Activated CD4-positive, alpha-beta memory T cell treated with anti-CD3 and anti-CD28 coated beads, Interleukin-2, amount 10 ng/mL, durations not matched to agents 7 days and 5 days (primary cell): ENCODE measurements around the gene RNF214. TPM values are rescaled to one million over a fixed set of nuclear protein-coding genes. Genes with fewer than 3 reads are reported as not detected.
A peak's percentile ranks its signal among the peaks of the same experiment; 100 is the strongest.
"Not testable (repeated sequence)": the region's sequence is repeated elsewhere in the genome, so short reads cannot be mapped to it uniquely, and the experiment has no call there.

Experiments
- CTCF ChIA-PET: fragments of 350-600 bp; sonication (Branson Sonifier 250); formaldehyde crosslinking; loops from one replicate; lab custom pipeline; 2021; ENCODE audit warnings: antibody characterized with exemption, inconsistent platforms; lab: Charles Lee
- POLR2A ChIA-PET: fragments of 350-600 bp; sonication (Branson Sonifier 250); formaldehyde crosslinking; loops from one replicate; lab custom pipeline; 2021; ENCODE audit warnings: antibody characterized with exemption; lab: Charles Lee
- DNase-seq: peaks from one replicate; pipeline ENCODE4 v3.0.0-alpha.2; 2020
- H3K27ac Mint-ChIP-seq: one replicate; pipeline ENCODE4 v1.8.0; 2021; ENCODE audit warnings: mild to moderate bottlenecking, mixed read lengths
- H3K27me3 Mint-ChIP-seq: one replicate; pipeline ENCODE4 v1.8.0; 2021; ENCODE audit warnings: mixed read lengths
- H3K36me3 Mint-ChIP-seq: one replicate; pipeline ENCODE4 v1.8.0; 2021; ENCODE audit warnings: low read depth, mixed read lengths
- H3K4me1 Mint-ChIP-seq: one replicate; pipeline ENCODE4 v1.8.0; 2021; ENCODE audit warnings: mixed read lengths
- H3K4me3 Mint-ChIP-seq: one replicate; pipeline ENCODE4 v1.8.0; 2021; ENCODE audit warnings: mild to moderate bottlenecking, mixed read lengths
- H3K9me3 Mint-ChIP-seq: one replicate; pipeline ENCODE4 v1.8.0; 2021; ENCODE audit warnings: mixed read lengths
- total RNA-seq, 2 experiments: library from RNA; stranded (reverse); gene quantifications; one replicate each; pipeline ENCODE4 v1.2.3, GENCODE V29; 2021

Gene RNF214
- total RNA-seq, 2 experiments from 2014 or later: 23.1 to 23.6 TPM

GRCh38 chr11:117209351-117210125, 22.9 kb upstream of the RNF214 start:
- H3K36me3 Mint-ChIP-seq: peaks cover 50% of the 10 kb centered on the region
- H3K4me3 Mint-ChIP-seq, H3K27me3 Mint-ChIP-seq, H3K4me1 Mint-ChIP-seq, POLR2A ChIA-PET, DNase-seq, H3K9me3 Mint-ChIP-seq, H3K27ac Mint-ChIP-seq: not testable (repeated sequence)
- CTCF ChIA-PET: interaction anchor here (1.2 kb wide), 1 partner anchor 21 kb away, joined by 3 read pairs; no protein-coding TSS in a partner anchor

DNA sequence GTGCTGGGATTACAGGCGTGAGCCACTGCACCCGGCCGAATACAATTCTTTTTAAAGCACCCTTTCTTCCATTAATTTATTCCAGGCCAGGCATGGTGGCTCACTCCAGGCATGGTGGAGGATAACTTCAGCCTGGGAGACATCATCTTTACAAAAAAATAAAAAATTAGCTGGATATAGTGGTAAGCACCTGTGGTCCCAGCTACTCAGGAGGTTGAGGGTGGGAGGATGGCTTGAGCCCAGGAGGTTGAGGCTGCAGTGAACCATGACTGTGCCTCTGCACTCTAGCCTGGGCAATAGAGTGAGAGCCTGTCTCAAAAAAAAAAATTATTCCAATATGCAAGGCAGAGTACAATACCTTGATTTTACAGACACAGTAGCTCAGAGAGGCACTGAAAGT, 21.9 kb upstream of the RNF214 start:
- H3K27ac Mint-ChIP-seq: no peak overlapping the region
- ChIA-PET CTCF (interaction anchor here (1.1 to 2.6 kb wide), 3 partner anchors 11 to 20 kb away, joined by 3 to 17 read pairs (median 4); no protein-coding TSS in a partner anchor), POLR2A (interaction anchor here (1.2 to 1.7 kb wide), 2 partner anchors 9 to 10 kb away, joined by 3 to 7 read pairs; no protein-coding TSS in a partner anchor)
- H3K4me3 Mint-ChIP-seq: no peak overlapping the region
- no peak for DNase-seq
- peaks cover 43% of the 10 kb centered on the region for H3K36me3 Mint-ChIP-seq
- H3K4me1 Mint-ChIP-seq: peaks cover 1% of the 10 kb centered on the region
- no peaks in the 10 kb centered on the region for H3K9me3 Mint-ChIP-seq
- H3K27me3 Mint-ChIP-seq: no peaks in the 10 kb centered on the region

GRCh38 chr11:117212697-117213355, 19.6 kb upstream of the RNF214 start:
- Mint-ChIP-seq H3K27ac (no peak overlapping the region), H3K27me3 (no peaks in the 10 kb centered on the region), H3K9me3 (no peaks in the 10 kb centered on the region), H3K4me3 (no peak overlapping the region), H3K4me1 (peaks cover 4% of the 10 kb centered on the region), H3K36me3 (peaks cover 58% of the 10 kb centered on the region)
- DNase-seq: no peak
- ChIA-PET POLR2A (interaction anchor here (1.0 to 1.3 kb wide), 2 partner anchors 9 to 10 kb away, joined by 4 to 5 read pairs; no protein-coding TSS in a partner anchor), CTCF (interaction anchor here (1.8 to 2.6 kb wide), 2 partner anchors 14 to 32 kb away, joined by 4 to 17 read pairs; no protein-coding TSS in a partner anchor)

DNA sequence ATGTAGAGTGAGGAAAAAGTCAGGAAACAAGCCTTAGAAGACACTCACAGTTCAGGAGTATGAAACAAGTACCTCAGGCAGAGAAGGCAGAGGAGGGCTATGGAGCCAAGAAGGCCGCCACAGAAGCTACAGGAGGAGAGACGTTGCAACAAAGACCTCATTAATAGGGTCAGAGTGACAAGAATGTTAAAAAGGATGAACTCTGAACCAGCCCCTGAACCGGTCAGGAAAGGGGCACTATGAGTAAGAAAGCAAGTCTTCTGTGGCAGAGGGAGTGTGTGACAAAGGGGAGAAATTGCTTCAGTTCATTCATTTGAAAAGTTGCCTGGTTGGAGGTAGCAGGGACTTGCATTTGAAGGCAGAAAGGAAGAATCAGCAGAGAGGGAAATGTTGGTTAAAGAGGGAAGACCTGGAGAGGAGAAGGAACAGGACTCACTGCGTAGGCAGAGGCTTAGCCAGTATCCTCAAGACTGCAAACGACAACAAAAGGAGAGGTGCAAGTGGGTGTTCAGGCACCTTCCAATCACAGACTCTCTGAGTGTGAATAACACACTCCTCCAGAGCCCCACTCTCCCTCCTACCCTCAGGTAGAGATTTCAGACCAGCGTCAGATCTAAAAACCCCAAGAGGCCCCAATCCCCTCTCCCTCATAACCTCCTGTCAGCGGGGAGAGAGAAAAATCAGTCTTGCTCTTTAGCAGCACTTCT, 17.9 kb upstream of the RNF214 start:
- CTCF ChIA-PET: interaction anchor here (1.0 kb wide), 1 partner anchor 12 kb away, joined by 3 read pairs; no protein-coding TSS in a partner anchor
- no peaks in the 10 kb centered on the region for H3K27me3 Mint-ChIP-seq
- POLR2A ChIA-PET: no interaction called here
- no peaks in the 10 kb centered on the region for H3K9me3 Mint-ChIP-seq
- H3K4me3 Mint-ChIP-seq: no peak overlapping the region
- H3K36me3 Mint-ChIP-seq: peaks cover 73% of the 10 kb centered on the region
- H3K4me1 Mint-ChIP-seq: peaks cover 4% of the 10 kb centered on the region
- no peak for DNase-seq
- no peak overlapping the region for H3K27ac Mint-ChIP-seq

GRCh38 chr11:117217141-117218084, 15.1 kb upstream of the RNF214 start:
- Mint-ChIP-seq H3K27ac (no peak overlapping the region), H3K4me3 (no peak overlapping the region), H3K27me3 (no peaks in the 10 kb centered on the region), H3K4me1 (peaks cover 6% of the 10 kb centered on the region), H3K9me3 (no peaks in the 10 kb centered on the region), H3K36me3 (peaks cover 80% of the 10 kb centered on the region)
- POLR2A ChIA-PET: interaction anchor here (1.0 to 1.5 kb wide), 2 partner anchors 10 to 38 kb away, joined by 3 to 6 read pairs; partner anchors contain the start of gene SIDT2
- no peak for DNase-seq
- CTCF ChIA-PET: interaction anchor here (1.0 kb wide), 1 partner anchor 9 kb away, joined by 4 read pairs; no protein-coding TSS in a partner anchor

GRCh38 chr11:117218133-117218915, 14.1 kb upstream of the RNF214 start:
- H3K27ac Mint-ChIP-seq: no peak overlapping the region
- H3K27me3 Mint-ChIP-seq: no peaks in the 10 kb centered on the region
- peaks cover 80% of the 10 kb centered on the region for H3K36me3 Mint-ChIP-seq
- no peak for DNase-seq
- H3K9me3 Mint-ChIP-seq: no peaks in the 10 kb centered on the region
- H3K4me3 Mint-ChIP-seq: no peak overlapping the region
- CTCF ChIA-PET: no interaction called here
- POLR2A ChIA-PET: interaction anchor here (1.0 to 5.2 kb wide), 2 partner anchors 9 to 13 kb away, joined by 3 to 25 read pairs; partner anchors contain the start of genes PCSK7 and RNF214
- peaks cover 6% of the 10 kb centered on the region for H3K4me1 Mint-ChIP-seq

GRCh38 chr11:117219001-117219400, 13.5 kb upstream of the RNF214 start:
- no peaks in the 10 kb centered on the region for H3K9me3 Mint-ChIP-seq
- CTCF ChIA-PET: no interaction called here
- H3K27ac Mint-ChIP-seq: no peak overlapping the region
- H3K4me3 Mint-ChIP-seq: no peak overlapping the region
- H3K36me3 Mint-ChIP-seq: peaks cover 81% of the 10 kb centered on the region
- POLR2A ChIA-PET: interaction anchor here (5.2 kb wide), 1 partner anchor 12 kb away, joined by 25 read pairs; the partner anchor contains the start of genes PCSK7 and RNF214
- no peaks in the 10 kb centered on the region for H3K27me3 Mint-ChIP-seq
- no peak for DNase-seq
- peaks cover 6% of the 10 kb centered on the region for H3K4me1 Mint-ChIP-seq

DNA sequence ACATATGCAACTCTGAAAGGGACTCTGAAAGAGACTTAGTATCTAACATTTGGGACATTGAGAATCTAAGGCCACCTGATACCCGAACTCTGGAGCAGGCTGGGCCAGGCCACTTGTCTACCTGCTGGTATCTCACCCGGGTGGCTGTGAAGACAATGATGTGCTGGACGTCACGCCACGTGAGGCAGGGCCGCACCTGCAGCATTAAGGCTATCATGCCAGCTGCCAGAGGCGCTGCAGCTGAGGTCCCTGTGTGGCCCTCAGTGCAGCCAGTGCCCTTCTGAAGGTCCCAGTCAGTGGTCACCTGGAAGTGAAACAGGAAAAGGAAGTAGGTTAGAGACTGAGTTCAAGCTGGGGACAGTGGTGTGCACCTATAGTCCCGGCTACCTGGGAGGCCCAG, 13.0 kb upstream of the RNF214 start:
- Mint-ChIP-seq H3K27me3 (no peaks in the 10 kb centered on the region), H3K4me3 (no peak overlapping the region), H3K27ac (no peak overlapping the region), H3K4me1 (peaks cover 6% of the 10 kb centered on the region), H3K9me3 (no peaks in the 10 kb centered on the region), H3K36me3 (peaks cover 81% of the 10 kb centered on the region)
- DNase-seq: no peak
- CTCF ChIA-PET: no interaction called here
- POLR2A ChIA-PET: interaction anchor here (5.2 kb wide), 1 partner anchor 11 kb away, joined by 25 read pairs; the partner anchor contains the start of genes PCSK7 and RNF214

GRCh38 chr11:117219995-117220394, 12.5 kb upstream of the RNF214 start:
- H3K36me3 Mint-ChIP-seq: peaks cover 82% of the 10 kb centered on the region
- H3K4me1 Mint-ChIP-seq: peaks cover 4% of the 10 kb centered on the region
- H3K27me3 Mint-ChIP-seq: no peaks in the 10 kb centered on the region
- H3K9me3 Mint-ChIP-seq: no peaks in the 10 kb centered on the region
- ChIA-PET POLR2A (interaction anchor here (1.7 to 5.2 kb wide), 2 partner anchors 9 to 11 kb away, joined by 7 to 25 read pairs; partner anchors contain the start of genes PCSK7 and RNF214), CTCF (interaction anchor here (1.0 kb wide), 1 partner anchor 39 kb away, joined by 3 read pairs; no protein-coding TSS in a partner anchor)
- H3K27ac Mint-ChIP-seq: no peak overlapping the region
- no peak for DNase-seq
- no peak overlapping the region for H3K4me3 Mint-ChIP-seq

DNA sequence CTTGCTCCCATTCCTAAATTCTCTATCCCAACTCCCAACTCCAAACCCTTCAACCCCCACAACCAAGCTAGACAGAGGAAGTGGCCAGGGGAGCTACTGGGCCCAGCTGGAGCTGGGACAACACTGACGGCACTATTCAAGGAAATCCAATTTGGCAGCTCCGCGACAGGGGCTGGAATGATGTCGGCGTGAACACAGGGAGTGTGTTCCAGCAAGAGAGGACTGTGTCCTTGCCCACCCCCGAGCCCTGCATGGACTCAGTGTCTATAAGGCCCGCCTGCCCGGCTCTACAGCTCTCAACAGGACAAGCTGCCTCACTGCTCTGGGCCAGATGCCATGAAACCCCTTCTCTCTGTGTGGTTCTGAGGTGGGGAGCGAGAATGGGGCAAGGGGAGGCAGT, 11.9 kb upstream of the RNF214 start:
- ChIA-PET POLR2A (interaction anchor here (1.0 to 5.2 kb wide), 3 partner anchors 9 to 434 kb away, joined by 3 to 25 read pairs (median 7); partner anchors contain the start of genes PCSK7 and RNF214), CTCF (interaction anchor here (0.8 to 1.4 kb wide), 3 partner anchors 9 to 40 kb away, joined by 3 to 4 read pairs (median 3); no protein-coding TSS in a partner anchor)
- peak overlapping the region; percentile 63 for H3K27ac Mint-ChIP-seq
- no peak overlapping the region for H3K4me3 Mint-ChIP-seq
- peaks cover 4% of the 10 kb centered on the region for H3K4me1 Mint-ChIP-seq
- no peaks in the 10 kb centered on the region for H3K9me3 Mint-ChIP-seq
- H3K36me3 Mint-ChIP-seq: peaks cover 88% of the 10 kb centered on the region
- DNase-seq: no peak
- H3K27me3 Mint-ChIP-seq: no peaks in the 10 kb centered on the region
